ENCODE measurements around the gene LRRN3.

- no peak for TF ChIP-seq POLR2A (IDR thresholded peaks at IDR 0.05)
- TF ChIP-seq CTCF (IDR thresholded peaks at IDR 0.05): no peak
- TF ChIP-seq EP300 (IDR thresholded peaks at IDR 0.05): no peak
These were observed 39.1 kb upstream of the LRRN3 start for GRCh38 chr7:111051832-111052231.
